ENCODE data around the gene CHCHD6.

The CHCHD6 gene

DNA sequence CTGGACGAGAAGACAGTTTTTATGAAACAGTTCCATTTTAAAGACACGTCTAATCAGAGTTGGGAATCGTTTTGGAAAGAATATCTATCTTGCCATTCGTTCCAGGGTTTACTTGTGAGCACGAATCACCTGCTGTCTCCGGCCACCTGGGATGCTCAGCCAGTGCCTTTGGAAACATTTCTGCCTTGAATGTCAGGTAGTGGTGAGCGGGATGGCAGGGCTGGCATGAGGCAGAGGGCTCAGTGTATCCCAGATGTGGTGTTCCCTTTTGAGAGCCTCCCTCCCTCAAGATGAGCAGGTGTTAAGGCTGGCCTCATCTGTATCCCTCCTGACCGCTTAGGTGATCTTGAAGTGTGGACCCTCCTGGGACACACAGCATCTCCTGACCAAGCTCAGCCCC lies 231.0 kb downstream of the CHCHD6 start:
- DNase-seq (ENCODE audit: extremely low spot score): no peak
- ChIA-PET POLR2A (no interaction called here), CTCF (no interaction called here)
- no peak for TF ChIP-seq LEF1 (IDR thresholded peaks at IDR 0.05; ENCODE audit: borderline replicate concordance)
- TF ChIP-seq ZNF384 (IDR thresholded peaks at IDR 0.05): no peak
- no peak for TF ChIP-seq SP1 (IDR thresholded peaks at IDR 0.05)

- CTCF ChIA-PET: no interaction called here
Observed at GRCh38 chr3:126935756-126936509, 231.9 kb downstream of the CHCHD6 start.

DNA sequence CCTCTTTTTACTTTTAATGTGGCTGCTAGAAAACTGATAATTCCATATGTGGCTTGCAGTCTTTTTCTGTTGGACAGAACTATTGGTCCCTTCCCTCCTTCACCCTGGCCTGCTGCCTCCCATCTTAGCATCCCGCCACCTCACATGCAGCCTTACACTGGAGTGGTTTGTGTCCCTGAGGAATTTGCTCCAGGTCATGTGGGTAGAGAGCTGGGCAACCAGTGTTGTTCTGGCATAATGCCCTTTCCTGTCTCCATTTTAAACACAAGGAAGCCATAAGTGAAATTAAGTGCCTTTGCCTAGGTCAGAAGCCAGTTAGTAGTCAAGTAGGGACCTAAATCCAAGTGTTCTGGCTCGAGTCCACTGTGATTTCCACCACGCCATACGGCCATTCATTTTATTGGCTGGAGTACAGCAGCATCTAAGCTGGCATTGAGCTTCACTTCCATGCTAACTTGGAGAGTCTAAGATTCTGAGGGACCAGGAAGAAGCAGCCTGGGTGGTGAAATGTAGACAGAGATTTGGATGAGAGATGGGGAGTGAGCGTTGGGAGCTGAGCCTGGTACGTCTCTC lies 232.9 kb downstream of the CHCHD6 start:
- TF ChIP-seq SUZ12 (IDR thresholded peaks at IDR 0.05): no peak
- ChIA-PET CTCF (no interaction called here), POLR2A (no interaction called here)
- no peak for DNase-seq (ENCODE audit: extremely low spot score)

More at GRCh38 chr3:126935756-126936509, 231.9 kb downstream of the CHCHD6 start:
- no peak for TF ChIP-seq FOXM1 (IDR thresholded peaks at IDR 0.05; ENCODE audit: borderline replicate concordance)
- TF ChIP-seq SUZ12 (IDR thresholded peaks at IDR 0.05): no peak
- no peak for TF ChIP-seq L3MBTL2 (conservative IDR thresholded peaks at IDR 0.05)
- no peak for TF ChIP-seq FOXA1 (IDR thresholded peaks at IDR 0.05)
- no peak for TF ChIP-seq ZNF384 (IDR thresholded peaks at IDR 0.05)
- TF ChIP-seq PKNOX1 (IDR thresholded peaks at IDR 0.05): no peak
- no peak for TF ChIP-seq ELF4 (IDR thresholded peaks at IDR 0.05)
- DNase-seq (ENCODE audit: extremely low spot score): no peak
- POLR2A ChIA-PET: no interaction called here

- no peak for TF ChIP-seq SUZ12 (IDR thresholded peaks at IDR 0.05)
- TF ChIP-seq FOXK2 (IDR thresholded peaks at IDR 0.05): no peak
- no peak for TF ChIP-seq CTBP1 (IDR thresholded peaks at IDR 0.05; ENCODE audit: borderline replicate concordance)
- TF ChIP-seq ARNT (IDR thresholded peaks at IDR 0.05): no peak
- TF ChIP-seq ELF4 (IDR thresholded peaks at IDR 0.05): no peak
- TF ChIP-seq BHLHE40 (IDR thresholded peaks at IDR 0.05; ENCODE audit: borderline replicate concordance): no peak
- no peak for TF ChIP-seq HDGF (IDR thresholded peaks at IDR 0.05; ENCODE audit: borderline replicate concordance)
- POLR2A ChIA-PET: no interaction called here
- DNase-seq (ENCODE audit: extremely low spot score): no peak
- CTCF ChIA-PET: no interaction called here
Observed at GRCh38 chr3:126937533-126937932, 233.5 kb downstream of the CHCHD6 start.

GRCh38 chr3:126937973-126938372 lies 233.9 kb downstream of the CHCHD6 start:
- DNase-seq (ENCODE audit: extremely low spot score): no peak
- ChIA-PET CTCF (no interaction called here), POLR2A (no interaction called here)
- no peak for TF ChIP-seq CTBP1 (IDR thresholded peaks at IDR 0.05; ENCODE audit: borderline replicate concordance)

- CTCF ChIA-PET: interaction anchor here (0.7 kb wide), 1 partner anchor 186 kb away, joined by 3 read pairs; no protein-coding TSS in a partner anchor
- no peak for DNase-seq (ENCODE audit: extremely low spot score)
- TF ChIP-seq BHLHE40 (IDR thresholded peaks at IDR 0.05; ENCODE audit: borderline replicate concordance) (no peak), TARDBP (IDR thresholded peaks at IDR 0.05) (no peak)
- POLR2A ChIA-PET: interaction anchor here (0.6 kb wide), 1 partner anchor 1639 kb away, joined by 4 read pairs; no protein-coding TSS in a partner anchor
Observed at GRCh38 chr3:126938520-126939337, 234.7 kb downstream of the CHCHD6 start.

- POLR2A ChIA-PET: interaction anchor here (0.6 kb wide), 1 partner anchor 1639 kb away, joined by 4 read pairs; no protein-coding TSS in a partner anchor
- no peak for DNase-seq (ENCODE audit: extremely low spot score)
- no peak for TF ChIP-seq ZNF384 (IDR thresholded peaks at IDR 0.05)
- no peak for TF ChIP-seq ARNT (IDR thresholded peaks at IDR 0.05)
- CTCF ChIA-PET: interaction anchor here (0.7 kb wide), 1 partner anchor 187 kb away, joined by 3 read pairs; no protein-coding TSS in a partner anchor
Observed at GRCh38 chr3:126939338-126939718, 235.3 kb downstream of the CHCHD6 start.

- no peak for DNase-seq (ENCODE audit: extremely low spot score)
- CTCF ChIA-PET: interaction anchor here (0.7 kb wide), 1 partner anchor 187 kb away, joined by 3 read pairs; no protein-coding TSS in a partner anchor
- POLR2A ChIA-PET: no interaction called here
- TF ChIP-seq NFRKB (IDR thresholded peaks at IDR 0.05) (no peak), FOXA1 (IDR thresholded peaks at IDR 0.05) (no peak), ELF4 (IDR thresholded peaks at IDR 0.05) (no peak), SP1 (IDR thresholded peaks at IDR 0.05) (no peak), ZNF384 (IDR thresholded peaks at IDR 0.05) (no peak), LEF1 (IDR thresholded peaks at IDR 0.05; ENCODE audit: borderline replicate concordance) (no peak), TARDBP (IDR thresholded peaks at IDR 0.05) (no peak), SUZ12 (IDR thresholded peaks at IDR 0.05) (no peak), ARNT (IDR thresholded peaks at IDR 0.05) (no peak), HDGF (IDR thresholded peaks at IDR 0.05; ENCODE audit: borderline replicate concordance) (no peak), BHLHE40 (IDR thresholded peaks at IDR 0.05; ENCODE audit: borderline replicate concordance) (no peak), CTBP1 (IDR thresholded peaks at IDR 0.05; ENCODE audit: borderline replicate concordance) (no peak), FOXM1 (IDR thresholded peaks at IDR 0.05; ENCODE audit: borderline replicate concordance) (no peak), PKNOX1 (IDR thresholded peaks at IDR 0.05) (no peak), FOXK2 (IDR thresholded peaks at IDR 0.05) (no peak)
Observed at GRCh38 chr3:126939733-126940132, 235.7 kb downstream of the CHCHD6 start.

All from HEK293T (cell line).